Psoas muscle (tissue), 8 donors: Measurements from ENCODE around the gene EPHA1. TPM values are rescaled to one million over a fixed set of nuclear protein-coding genes. Genes with fewer than 3 reads are reported as not detected.

Experiments used
- ATAC-seq, 4 donors: fragments of 200-7000 bp; cut with Tn5 transposase; one replicate each; pipeline ENCODE4 v1.9.1; 2020; ENCODE audit warnings: moderate library complexity in 3 of 4, mild to moderate bottlenecking in 2 of 4
- DNase-seq, 2 donors: peaks; one replicate each; pipeline ENCODE4 v3.0.0-alpha.2; 2020
- H3K27ac ChIP-seq: fragments of 200-600 bp; one replicate; pipeline ENCODE4 v1.8.0; 2022
- H3K27me3 ChIP-seq, 3 donors: fragments of 200-600 bp in 1 of 3; one replicate each; pipeline versions ENCODE4 v1.6.1 to v1.8.0; 2013 to 2022; ENCODE audit warnings: low read length in 2 of 3, mild to moderate bottlenecking in 2 of 3, moderate library complexity in 1 of 3; ENCODE audit not compliant: insufficient read depth in 3 of 3
- H3K36me3 ChIP-seq, 2 donors: fragments of 200-600 bp in 1 of 2; one replicate each; pipeline versions ENCODE4 v1.6.1 to v1.8.0; 2013 to 2022; ENCODE audit warnings: low read depth in 1 of 2, mild to moderate bottlenecking in 1 of 2, moderate library complexity in 1 of 2; ENCODE audit not compliant: insufficient read depth in 1 of 2
- H3K4me1 ChIP-seq: fragments of 200-600 bp; one replicate; pipeline ENCODE4 v1.8.0; 2022
- H3K4me3 ChIP-seq: fragments of 200-600 bp; one replicate; pipeline ENCODE4 v1.8.0; 2022; ENCODE audit warnings: mild to moderate bottlenecking
- H3K9me3 ChIP-seq: fragments of 200-600 bp; one replicate; pipeline ENCODE4 v1.8.0; 2022
- CTCF ChIP-seq: fragments of 200-600 bp; IDR thresholded peaks from one replicate; pipeline ENCODE4 v1.8.0; 2022; ENCODE audit warnings: antibody characterized with exemption
- WGBS, 3 donors: extraction: QIAGEN DNeasy Blood & Tissue Kit; methylation state at CpG; one replicate each; pipeline versions ENCODE4 v1.1.6 to v1.1.7; 2013; 5-methylcytosine and 5-hydroxymethylcytosine counted together
- intact Hi-C, 2 donors: fragments of 100-400 bp; cut with DNase I; formaldehyde crosslinking; loops; one replicate each; pipeline versions ENCODE4 v1.11.0 to v1.14.2; 2022
- polyA plus RNA-seq, 3 donors: library from polyadenylated mRNA; stranded (reverse); fragments of 200-250 nt; gene quantifications; one replicate each; pipeline ENCODE4 v1.2.3, GENCODE V29; 2013
- total RNA-seq, 4 donors: library from RNA; stranded (reverse); fragmentation: NEBNext Ultra II Directional in 2 of 4; extraction: Animal tissue kit (Norgen Biotek cat#: 25700) in 2 of 4; gene quantifications; one replicate each; pipeline versions ENCODE4 v1.2.1 to v1.2.4, GENCODE V29; 2021 to 2023
- donor health status: healthy with polysubstance abuse.
- donor health status: DM: no; HTN: no; CAD: no; lungs with moderate emphysema.
- donor health status: Bipolar disorder and iron deficiency.
- donor health status: healthy.
- donor health status: DM: yes; HTN: yes; CAD: no.
- donor health status: DM: no; HTN: no; CAD: no.
- donor health status: DM: no; HTN: no; CAD: no.
- donor health status: DM: yes; HTN: yes; CAD: no.

Gene EPHA1
- total and polyA plus RNA-seq, 7 donors = 0.07 to 0.38 (median 0.20) TPM; not detected in 3

GRCh38 chr7:143373255-143373794, 35.3 kb downstream of the EPHA1 start:
- no peaks in the 10 kb centered on the region for H3K9me3 ChIP-seq
- no peaks in the 10 kb centered on the region for H3K4me1 ChIP-seq
- no peak for TF ChIP-seq CTCF
- H3K27me3 ChIP-seq = no peaks in the 10 kb centered on the region
- no peak overlapping the region for H3K27ac ChIP-seq
- H3K4me3 ChIP-seq = no peak overlapping the region
- H3K36me3 ChIP-seq = no peaks in the 10 kb centered on the region
- no peak for DNase-seq
- WGBS, 3 donors = 91 to 97% (median 94%) methylated on average over 4 of the region's 4 CpGs
- intact Hi-C loops = no loop called here
- ATAC-seq = peak in 1 of 4 donors; percentile 27

- peak; percentile 40 to 66 (median 57) for ATAC-seq
- Histone ChIP-seq H3K27ac (no peak overlapping the region), H3K4me3 (no peak overlapping the region), H3K36me3 (no peaks in the 10 kb centered on the region), H3K27me3 (no peaks in the 10 kb centered on the region), H3K9me3 (no peaks in the 10 kb centered on the region), H3K4me1 (no peaks in the 10 kb centered on the region)
- 39 to 53% (median 42%) methylated on average over 4 of the region's 4 CpGs for WGBS, 3 donors
- TF ChIP-seq CTCF = no peak
- DNase-seq = peak; percentile 63 to 77
- intact Hi-C loops = no loop called here
These were observed 36.6 kb downstream of the EPHA1 start for GRCh38 chr7:143372070-143372469.

- H3K36me3 ChIP-seq = no peaks in the 10 kb centered on the region
- no peak for TF ChIP-seq CTCF
- H3K27ac ChIP-seq = no peak overlapping the region
- H3K4me1 ChIP-seq = no peaks in the 10 kb centered on the region
- no peak overlapping the region for H3K4me3 ChIP-seq
- H3K9me3 ChIP-seq = no peaks in the 10 kb centered on the region
- intact Hi-C loops = no loop called here
- 84 to 87% (median 86%) methylated on average over 12 of the region's 12 CpGs for WGBS, 3 donors
- peaks cover 0 to 5% (median 0%) of the 10 kb centered on the region in 3 donors for H3K27me3 ChIP-seq
- ATAC-seq (no peak), DNase-seq (no peak)
These were observed 38.7 kb downstream of the EPHA1 start for GRCh38 chr7:143369678-143370651.

GRCh38 chr7:143368387-143368786, 40.3 kb downstream of the EPHA1 start:
- intact Hi-C loops = no loop called here
- Histone ChIP-seq H3K4me3 (no peak overlapping the region), H3K4me1 (no peaks in the 10 kb centered on the region), H3K27me3 (peaks cover 0 to 18% (median 5%) of the 10 kb centered on the region in 3 donors), H3K36me3 (no peaks in the 10 kb centered on the region), H3K9me3 (no peaks in the 10 kb centered on the region), H3K27ac (no peak overlapping the region)
- WGBS, 3 donors = 94 to 98% (median 95%) methylated on average over 1 of the region's 1 CpG
- TF ChIP-seq CTCF = no peak
- no peak for ATAC-seq
- DNase-seq = no peak
